GM20000 (cell line): ENCODE measurements around the gene ADAR.

Experiments
- DNase-seq: peaks from one replicate; pipeline ENCODE4 v3.0.0; 2012; ENCODE audit warnings: low spot score
- CTCF ChIP-seq: IDR thresholded peaks from 2 replicates; pipeline ENCODE4 v1.5.1; 2012; ENCODE audit warnings: mild to moderate bottlenecking, control low read depth; ENCODE audit errors: extremely low read depth, missing control alignments

Gene ADAR

GRCh38 chr1:154629675-154630073 is 21.7 kb upstream of the ADAR start:
- TF ChIP-seq CTCF, result no peak
- no peak for DNase-seq

DNA sequence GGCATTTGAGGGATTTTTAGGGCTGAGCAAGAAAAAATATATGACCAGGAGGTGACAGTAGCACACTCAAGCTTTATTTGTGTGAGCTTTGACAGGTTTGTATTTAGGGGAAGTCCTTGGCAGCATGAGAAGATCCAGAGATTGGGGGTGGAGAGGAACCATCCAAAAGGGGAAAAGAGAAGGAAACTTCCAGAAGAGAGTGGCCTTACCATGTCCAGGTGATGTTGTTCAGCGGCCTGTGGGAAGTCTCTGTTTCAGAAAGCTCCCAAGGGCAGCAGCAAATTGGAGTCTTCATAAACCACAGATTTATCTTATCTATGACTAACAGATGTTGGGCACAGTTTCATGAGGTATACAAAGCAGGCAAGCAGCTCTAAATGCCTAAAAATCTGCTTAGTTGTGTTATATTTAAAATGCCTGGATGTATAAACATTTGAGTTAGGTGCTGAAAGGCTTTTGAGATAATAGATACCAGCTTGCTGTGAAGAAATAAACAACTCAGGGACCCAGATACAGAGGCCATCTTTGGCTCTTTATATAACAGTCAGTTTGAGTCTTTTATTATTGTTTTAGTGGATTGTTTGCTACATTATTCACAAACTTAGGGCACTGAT is 21.2 kb upstream of the ADAR start:
- no peak for DNase-seq
- no peak for TF ChIP-seq CTCF

GRCh38 chr1:154628121-154628405 is 20.1 kb upstream of the ADAR start:
- DNase-seq, result no peak
- TF ChIP-seq CTCF, result no peak

DNA sequence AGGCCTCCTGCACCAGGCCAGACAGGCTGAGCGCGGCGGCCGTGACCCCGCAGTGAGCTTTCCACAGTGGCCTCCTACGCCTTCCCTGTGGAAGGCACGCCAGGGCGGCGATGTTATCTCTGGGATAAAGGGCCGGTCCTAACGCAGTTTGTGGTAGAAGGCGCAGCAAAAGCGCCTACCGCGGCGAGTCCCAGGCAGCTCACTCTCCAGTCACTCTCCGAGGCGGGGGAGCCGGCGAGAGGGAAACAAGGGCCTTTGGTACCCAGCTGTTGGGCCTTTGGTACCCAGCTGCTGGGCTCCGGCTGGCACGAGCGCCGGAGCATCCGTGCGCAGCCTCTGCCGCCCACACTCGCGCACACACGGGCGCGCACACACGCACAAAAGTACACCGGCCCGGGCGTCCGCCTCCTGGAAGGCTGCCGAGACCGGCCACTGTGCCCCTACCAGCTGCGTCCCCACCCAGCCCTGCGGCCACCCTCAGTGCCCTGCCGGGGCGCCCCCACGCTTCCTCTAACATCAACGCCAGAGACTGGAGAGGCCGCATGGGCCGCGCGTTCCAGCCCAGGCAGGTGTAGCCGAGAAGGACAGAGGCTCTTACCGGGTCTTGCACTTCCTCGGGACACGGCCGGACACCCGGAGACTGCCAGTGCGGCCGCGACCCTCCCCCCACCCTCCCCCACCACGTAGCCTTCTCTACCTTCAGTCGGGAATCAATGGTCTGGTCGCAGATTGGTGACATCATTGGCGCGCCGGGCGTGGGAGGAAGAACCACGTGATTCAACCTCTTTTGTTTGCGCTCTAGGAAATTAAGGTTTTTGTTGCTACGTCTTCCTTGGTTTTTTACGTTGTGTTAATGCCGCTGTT is 19.5 kb upstream of the ADAR start:
- TF ChIP-seq CTCF, result no peak
- DNase-seq, result peak; percentile 87

GRCh38 chr1:154626456-154627256 is 18.7 kb upstream of the ADAR start:
- DNase-seq, result no peak
- TF ChIP-seq CTCF, result no peak

- TF ChIP-seq CTCF, result no peak
- DNase-seq, result no peak
Observed at GRCh38 chr1:154624746-154625643, 17.0 kb upstream of the ADAR start.
